SH-SY5Y (cell line): ENCODE data around the gene LTB.

ENCODE experiments used
- GATA2 ChIP-seq: IDR thresholded peaks from 2 replicates; pipeline ENCODE4 v1.6.1; 2011; ENCODE audit warnings: mild to moderate bottlenecking, low read depth, low read length
- GATA3 ChIP-seq: IDR thresholded peaks from 2 replicates; pipeline ENCODE4 v1.6.1; 2011; ENCODE audit warnings: low read depth, mild to moderate bottlenecking, low read length, moderate library complexity

- TF ChIP-seq GATA2: no peak
- no peak for TF ChIP-seq GATA3
Measured at GRCh38 chr6:31576897-31577578, 5.2 kb downstream of the LTB start.
